ENCODE measurements around the gene AQP3. TPM values are rescaled to one million over a fixed set of nuclear protein-coding genes. Genes with fewer than 3 reads are reported as not detected.

AQP3 gene
- total and polyA plus RNA-seq, 9 of the 15 experiments (the other 6 are each of a cell fraction or from before 2014, with no cell fraction given) = 4.2 to 31.5 (median 17.6) TPM

- H3K9me1 ChIP-seq (ENCODE audit: control insufficient read depth, insufficient read depth, low read length) = no peaks in the 10 kb centered on the region
- H3K27ac ChIP-seq (ENCODE audit: extremely low read depth, low read depth, low read length) = no peak overlapping the region
- DNase-seq (ENCODE audit: extremely low read depth in 1 of 4, low spot score in 3 of 4) = no peak
- no peaks in the 10 kb centered on the region for H3K79me2 ChIP-seq (ENCODE audit: control insufficient read depth, insufficient read depth, low read length)
- intact Hi-C loops (cut with micrococcal nuclease) = no loop called here
- no peaks in the 10 kb centered on the region for H3K36me3 ChIP-seq (ENCODE audit: control insufficient read depth, insufficient read depth, low read length)
- FAIRE-seq = no peak
- no TSS peak for BruUV-seq (replicated peaks)
- no peak overlapping the region for H3K4me2 ChIP-seq (ENCODE audit: insufficient read depth, low read length)
- ATAC-seq = no peak
- no peak overlapping the region for H3K4me3 ChIP-seq
- H3K4me1 ChIP-seq (replicated peaks in 1 of 2; ENCODE audit: control insufficient read depth in 2 of 2, insufficient read depth in 2 of 2, low read length in 2 of 2) = peaks cover 42 to 43% of the 10 kb centered on the region in 2 experiments
- H2AFZ ChIP-seq (ENCODE audit: low read depth, low read length) = no peak overlapping the region
- H4K20me1 ChIP-seq (replicated peaks; ENCODE audit: control insufficient read depth, insufficient read depth, low read length) = no peaks in the 10 kb centered on the region
- H3K9me3 ChIP-seq (replicated peaks; ENCODE audit: control insufficient read depth, insufficient read depth, low read depth, low read length) = no peaks in the 10 kb centered on the region
- CTCF ChIA-PET (ENCODE audit: low intra/inter-chr PET ratio) = no interaction called here
- H3K9ac ChIP-seq (ENCODE audit: insufficient read depth in 1 of 2, low read depth in 2 of 2, low read length in 2 of 2) = peak overlapping the region in 1 of 2 experiments; percentile 33; a peak in 1 of 4 replicates
- no peaks in the 10 kb centered on the region for H3K27me3 ChIP-seq (ENCODE audit: control insufficient read depth in 2 of 2, insufficient read depth in 2 of 2, low read length in 2 of 2)
- 64% methylated on average over 7 of the region's 8 CpGs for WGBS (ENCODE audit: insufficient coverage, low coverage, missing lambda C conversion rate)
- in situ Hi-C loops (cut with MboI) = no loop called here
- POLR2A ChIA-PET = interaction anchor here (0.9 kb wide), 1 partner anchor 409 kb away, joined by 3 read pairs; the partner anchor contains the start of gene DNAJA1
- TF ChIP-seq NFIC (IDR thresholded peaks at IDR 0.05) = no peak
- TF ChIP-seq ZNF592 (IDR thresholded peaks at IDR 0.05) = no peak
- TF ChIP-seq MAFG (tag; conservative IDR thresholded peaks at IDR 0.05) = 0 out of 2 replicates have a peak, but pooled peaks have one; percentile 12
- TF ChIP-seq ILF3 (IDR thresholded peaks at IDR 0.05; ENCODE audit: borderline replicate concordance) = no peak
- TF ChIP-seq E2F3 (CRISPR knock-in tag; IDR thresholded peaks at IDR 0.05) = no peak
- TF ChIP-seq ARID3B (CRISPR knock-in tag; IDR thresholded peaks at IDR 0.05; ENCODE audit: borderline replicate concordance) = no peak
- TF ChIP-seq ZNF316 (IDR thresholded peaks at IDR 0.05) = peak; percentile 59
- no peak for TF ChIP-seq NR2F6 (CRISPR knock-in tag; IDR thresholded peaks at IDR 0.05)
- TF ChIP-seq CREBBP (IDR thresholded peaks at IDR 0.05; ENCODE audit: low read depth, low read length) = no peak
- TF ChIP-seq ZBTB26 (CRISPR knock-in tag; IDR thresholded peaks at IDR 0.05) = no peak
- TF ChIP-seq ZNF699 (CRISPR knock-in tag; IDR thresholded peaks at IDR 0.05; ENCODE audit: insufficient replicate concordance) = no peak
Measured at GRCh38 chr9:33433871-33434270, 13.5 kb downstream of the AQP3 start.

Data from K562 (cell line).